Common myeloid progenitor, CD34-positive (primary cell): ENCODE measurements around the gene RNF5.
"Not testable (repeated sequence)": the region's sequence is repeated elsewhere in the genome, so short reads cannot be mapped to it uniquely, and the experiment has no call there.

Experiments used
- CTCF ChIA-PET: fragments of 350-600 bp; sonication (Branson Sonifier 250); formaldehyde crosslinking; loops from one replicate; lab custom pipeline; 2021; ENCODE audit warnings: antibody characterized with exemption; lab: Charles Lee
- POLR2A ChIA-PET: fragments of 350-600 bp; sonication (Branson Sonifier 250); formaldehyde crosslinking; loops from one replicate; lab custom pipeline; 2021; ENCODE audit warnings: antibody characterized with exemption; lab: Charles Lee
- DNase-seq, 3 donors: peaks; one replicate each; pipeline versions ENCODE4 v3.0.0 to v3.0.0-alpha.2; 2013
- H3K27ac ChIP-seq, 2 experiments: 1 replicate in 1 of 2; 2 replicates in 1 of 2; pipeline ENCODE4 v1.7.0; 2013; ENCODE audit warnings: inconsistent platforms in 2 of 2, low read length in 2 of 2, mild to moderate bottlenecking in 2 of 2, low read depth in 1 of 2, moderate library complexity in 1 of 2; ENCODE audit not compliant: severe bottlenecking in 2 of 2, insufficient read depth in 1 of 2, poor library complexity in 1 of 2
- H3K27me3 ChIP-seq, 5 experiments: replicated peaks in 2 of 5; 1 replicate in 3 of 5; 2 replicates in 2 of 5; pipeline versions ENCODE4 v1.6.1 to v1.7.0; 2013; ENCODE audit warnings: low read length in 4 of 5, mild to moderate bottlenecking in 2 of 5, moderate library complexity in 2 of 5, inconsistent platforms in 1 of 5; ENCODE audit not compliant: insufficient read depth in 5 of 5, control insufficient read depth in 4 of 5
- H3K36me3 ChIP-seq, 4 experiments: 1 replicate in 2 of 4; 2 replicates in 2 of 4; pipeline versions ENCODE4 v1.6.1 to v1.7.0; 2013; ENCODE audit warnings: low read length in 3 of 4, control low read depth in 1 of 4, mild to moderate bottlenecking in 1 of 4; ENCODE audit not compliant: control insufficient read depth in 4 of 4, insufficient read depth in 4 of 4
- H3K4me1 ChIP-seq, 4 experiments: 1 replicate in 3 of 4; 2 replicates in 1 of 4; pipeline versions ENCODE4 v1.6.1 to v1.7.1; 2013; ENCODE audit warnings: low read length in 3 of 4, mild to moderate bottlenecking in 3 of 4, control low read depth in 1 of 4, inconsistent platforms in 1 of 4, moderate library complexity in 1 of 4; ENCODE audit not compliant: control insufficient read depth in 4 of 4, insufficient read depth in 4 of 4; ENCODE audit errors: control extremely low read depth in 1 of 4
- H3K4me3 ChIP-seq, 7 experiments: 1 replicate in 4 of 7; 2 replicates in 3 of 7; pipeline versions ENCODE4 v1.5.1 to v1.7.0; 2013; ENCODE audit warnings: mild to moderate bottlenecking in 7 of 7, low read length in 6 of 7, moderate library complexity in 6 of 7, inconsistent platforms in 2 of 7, low read depth in 2 of 7, control low read depth in 1 of 7; ENCODE audit not compliant: insufficient read depth in 4 of 7, control insufficient read depth in 1 of 7; ENCODE audit errors: extremely low read depth in 1 of 7
- H3K9me3 ChIP-seq, 5 experiments: 1 replicate in 4 of 5; 2 replicates in 1 of 5; pipeline versions ENCODE4 v1.6.1 to v1.7.1; 2013; ENCODE audit warnings: low read length in 4 of 5, mild to moderate bottlenecking in 2 of 5, inconsistent platforms in 1 of 5, low read depth in 1 of 5, moderate library complexity in 1 of 5; ENCODE audit not compliant: control insufficient read depth in 4 of 5, insufficient read depth in 2 of 5; ENCODE audit errors: control extremely low read depth in 1 of 5
- WGBS: methylation state at CpG from one replicate; pipeline ENCODE4 v1.1.5; 2013; ENCODE audit not compliant: insufficient coverage; 5-methylcytosine and 5-hydroxymethylcytosine counted together

Gene RNF5

DNA sequence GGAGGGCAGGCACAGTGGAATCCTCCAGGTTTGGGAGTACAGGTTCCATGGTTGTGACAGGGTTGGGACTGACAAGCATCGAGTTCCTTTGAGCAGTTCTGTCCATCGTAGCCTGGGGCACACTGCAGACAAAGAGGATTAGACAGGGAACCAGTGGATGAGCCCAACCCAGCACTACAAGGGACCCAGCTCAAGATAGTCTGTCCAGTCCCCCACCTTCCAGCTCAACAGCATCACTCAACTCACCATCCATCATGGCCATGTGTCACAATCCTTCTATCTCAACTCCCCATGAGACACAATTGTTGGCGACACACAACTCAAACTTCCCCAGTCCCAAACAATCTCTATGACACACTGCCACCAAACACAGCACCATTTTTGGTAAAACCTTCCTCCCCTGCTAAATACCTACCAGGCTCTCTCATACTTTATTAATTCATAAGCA, 26.1 kb downstream of the RNF5 start:
- WGBS = 96% methylated on average over 3 of the region's 3 CpGs
- POLR2A ChIA-PET = no interaction called here
- CTCF ChIA-PET = interaction anchor here (1.0 to 1.3 kb wide), 2 partner anchors 11 to 88 kb away, joined by 3 to 4 read pairs; no protein-coding TSS in a partner anchor

DNA sequence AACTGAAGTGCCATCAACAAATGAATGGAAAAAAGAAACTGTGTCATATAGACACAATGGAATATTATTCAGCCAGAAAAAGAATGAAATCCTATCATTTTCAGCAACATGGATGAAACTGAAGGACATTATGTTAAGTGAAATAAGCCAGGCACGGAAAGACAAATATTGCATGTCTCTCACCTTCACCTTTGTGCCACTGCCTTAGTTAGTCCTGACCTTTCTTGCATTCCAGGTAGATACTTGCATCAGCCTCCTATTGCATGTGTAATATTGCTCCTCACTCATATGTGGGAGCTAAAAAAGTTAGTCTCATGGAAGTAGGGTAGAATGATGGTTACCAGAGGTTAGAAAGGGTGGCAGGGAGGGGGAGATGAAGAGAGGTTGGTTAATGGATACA, 30.8 kb downstream of the RNF5 start:
- Histone ChIP-seq H3K4me3 (no peak overlapping the region), H3K27me3 (no peaks in the 10 kb centered on the region), H3K9me3 (no peaks in the 10 kb centered on the region), H3K4me1 (peaks cover 0 to 4% (median 2%) of the 10 kb centered on the region in 4 experiments), H3K27ac (no peak overlapping the region), H3K36me3 (no peaks in the 10 kb centered on the region)
- ChIA-PET POLR2A (interaction anchor here (1.3 kb wide), 1 partner anchor 10 kb away, joined by 3 read pairs; no protein-coding TSS in a partner anchor), CTCF (interaction anchor here (1.8 kb wide), 1 partner anchor 13 kb away, joined by 4 read pairs; no protein-coding TSS in a partner anchor)
- WGBS = 100% methylated on average over 1 of the region's 1 CpG
- no peak for DNase-seq

More for the DNA sequence above, 26.1 kb downstream of the RNF5 start:
- no peaks in the 10 kb centered on the region for H3K27me3 ChIP-seq
- H3K36me3 ChIP-seq = no peaks in the 10 kb centered on the region
- no peak overlapping the region for H3K27ac ChIP-seq
- H3K4me1 ChIP-seq = no peaks in the 10 kb centered on the region
- no peaks in the 10 kb centered on the region for H3K9me3 ChIP-seq
- no peak for DNase-seq
- H3K4me3 ChIP-seq = no peak overlapping the region

DNA sequence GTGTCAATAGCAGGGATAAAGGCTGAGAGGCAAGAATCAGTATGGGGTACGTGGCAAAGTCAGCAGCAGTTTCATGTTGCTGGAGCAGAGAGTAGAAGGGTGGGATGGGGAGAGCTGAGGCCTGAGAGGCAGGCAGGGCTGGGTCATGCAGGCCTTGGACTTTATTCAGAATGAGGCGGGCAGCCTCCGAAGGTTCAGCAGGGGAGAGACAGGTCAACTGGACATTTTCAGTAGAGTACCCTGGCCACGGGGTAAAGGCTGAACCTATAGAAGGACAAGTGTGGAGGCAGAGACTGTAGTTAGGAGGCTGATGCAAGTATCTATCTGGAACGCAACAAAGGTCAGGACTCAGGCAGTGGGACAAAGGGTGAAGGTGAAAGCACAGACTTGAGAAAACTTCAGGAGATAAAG, 32.0 kb downstream of the RNF5 start:
- ChIA-PET POLR2A (no interaction called here), CTCF (interaction anchor here (1.8 kb wide), 1 partner anchor 15 kb away, joined by 4 read pairs; no protein-coding TSS in a partner anchor)
- Histone ChIP-seq H3K36me3 (no peaks in the 10 kb centered on the region), H3K9me3 (no peaks in the 10 kb centered on the region), H3K27ac (no peak overlapping the region), H3K4me3 (no peak overlapping the region), H3K4me1 (peaks cover 0 to 6% (median 4%) of the 10 kb centered on the region in 4 experiments), H3K27me3 (no peaks in the 10 kb centered on the region)
- WGBS = 96% methylated on average over 5 of the region's 5 CpGs
- no peak for DNase-seq

DNA sequence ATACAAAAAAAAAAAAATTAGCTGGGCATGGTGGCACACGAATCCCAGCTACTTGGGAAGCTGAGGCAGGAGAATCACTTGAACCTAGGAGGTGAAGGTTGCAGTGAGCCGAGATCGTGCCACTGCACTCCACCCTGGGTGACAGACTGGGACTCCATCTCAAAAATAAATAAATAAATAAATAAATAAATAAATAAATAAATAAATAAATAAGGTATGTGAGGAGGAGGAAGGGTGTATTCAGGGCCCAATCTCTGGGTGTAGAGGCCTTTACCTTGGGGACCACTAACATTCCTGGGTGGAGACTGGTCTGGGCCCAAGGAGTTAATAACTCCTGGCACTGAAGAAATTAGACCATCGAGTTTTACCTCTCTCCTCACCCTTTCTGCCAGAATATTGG, 33.2 kb downstream of the RNF5 start:
- 100% methylated on average over 1 of the region's 4 CpGs for WGBS
- DNase-seq, H3K27ac ChIP-seq, H3K4me1 ChIP-seq, H3K36me3 ChIP-seq, H3K4me3 ChIP-seq, H3K9me3 ChIP-seq, H3K27me3 ChIP-seq, POLR2A ChIA-PET: not testable (repeated sequence)
- CTCF ChIA-PET = interaction anchor here (0.8 to 1.7 kb wide), 2 partner anchors 24 to 616 kb away, joined by 3 read pairs; no protein-coding TSS in a partner anchor

DNA sequence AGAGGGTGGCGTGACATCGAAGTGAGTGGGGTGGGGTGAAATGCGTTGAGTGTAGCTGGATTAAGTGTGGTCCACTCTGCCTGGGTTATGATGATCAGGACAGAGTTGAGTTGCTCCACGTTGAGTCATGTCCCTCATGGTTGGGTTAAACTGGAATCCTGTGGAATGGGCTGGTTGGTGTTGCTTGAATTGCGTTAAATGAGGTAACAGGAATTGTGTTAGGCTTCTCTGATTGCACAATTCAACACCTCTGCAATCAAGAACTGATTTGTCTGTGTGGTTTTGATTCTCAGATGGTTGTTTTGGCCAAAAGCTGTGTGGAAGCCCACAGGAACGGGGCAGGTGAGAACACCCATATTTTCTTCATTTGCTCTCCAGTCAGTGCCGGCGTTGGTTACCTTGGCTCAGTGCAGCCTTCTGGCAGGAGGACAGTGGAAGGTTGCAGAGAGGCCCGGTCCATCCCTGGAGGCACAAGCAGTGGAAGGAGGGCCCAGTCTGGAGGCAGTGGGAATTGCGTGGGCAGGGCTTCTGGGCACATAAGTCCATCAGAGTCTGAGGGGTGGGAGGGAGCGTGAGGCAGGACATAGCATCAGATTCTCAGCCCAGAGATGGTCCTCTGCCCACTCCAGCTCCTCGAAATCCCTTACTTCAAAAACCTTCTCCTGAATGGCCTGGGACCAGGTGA, 34.0 kb downstream of the RNF5 start:
- Histone ChIP-seq H3K27ac (no peak overlapping the region), H3K27me3 (no peaks in the 10 kb centered on the region), H3K4me1 (peaks cover 0 to 6% (median 4%) of the 10 kb centered on the region in 4 experiments), H3K36me3 (no peaks in the 10 kb centered on the region), H3K4me3 (no peak overlapping the region), H3K9me3 (no peaks in the 10 kb centered on the region)
- ChIA-PET POLR2A (interaction anchor here (0.6 kb wide), 1 partner anchor 120 kb away, joined by 3 read pairs; no protein-coding TSS in a partner anchor), CTCF (interaction anchor here (0.8 to 1.7 kb wide), 2 partner anchors 24 to 615 kb away, joined by 3 read pairs; no protein-coding TSS in a partner anchor)
- 95% methylated on average over 7 of the region's 12 CpGs for WGBS
- no peak for DNase-seq

DNA sequence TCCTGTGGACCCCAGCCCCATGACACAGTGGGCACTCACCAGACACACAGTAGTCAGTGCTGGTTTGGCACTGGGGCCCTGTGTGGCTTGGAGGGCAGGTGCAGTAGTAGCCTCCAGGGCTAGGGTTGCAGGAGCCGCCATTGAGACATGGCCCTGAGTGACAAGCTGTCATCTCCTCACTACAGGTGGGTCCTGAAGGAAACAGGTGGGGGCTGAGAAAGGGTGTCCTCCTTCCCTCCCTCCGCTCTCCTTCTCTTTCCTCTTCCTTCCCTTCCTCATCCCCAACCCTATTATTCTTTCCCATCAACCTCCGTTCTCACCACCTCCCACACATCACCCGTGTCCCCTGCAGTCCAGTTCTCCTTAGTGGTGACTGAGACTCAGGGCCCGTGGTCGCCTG, 35.4 kb downstream of the RNF5 start:
- POLR2A ChIA-PET = no interaction called here
- WGBS = 94% methylated on average over 3 of the region's 6 CpGs
- no peak overlapping the region for H3K27ac ChIP-seq
- H3K4me3 ChIP-seq = no peak overlapping the region
- H3K36me3 ChIP-seq = no peaks in the 10 kb centered on the region
- H3K4me1 ChIP-seq = peaks cover 0 to 6% (median 4%) of the 10 kb centered on the region in 4 experiments
- no peak for DNase-seq
- no peaks in the 10 kb centered on the region for H3K27me3 ChIP-seq
- CTCF ChIA-PET = interaction anchor here (1.0 kb wide), 1 partner anchor 18 kb away, joined by 4 read pairs; no protein-coding TSS in a partner anchor
- no peaks in the 10 kb centered on the region for H3K9me3 ChIP-seq

DNA sequence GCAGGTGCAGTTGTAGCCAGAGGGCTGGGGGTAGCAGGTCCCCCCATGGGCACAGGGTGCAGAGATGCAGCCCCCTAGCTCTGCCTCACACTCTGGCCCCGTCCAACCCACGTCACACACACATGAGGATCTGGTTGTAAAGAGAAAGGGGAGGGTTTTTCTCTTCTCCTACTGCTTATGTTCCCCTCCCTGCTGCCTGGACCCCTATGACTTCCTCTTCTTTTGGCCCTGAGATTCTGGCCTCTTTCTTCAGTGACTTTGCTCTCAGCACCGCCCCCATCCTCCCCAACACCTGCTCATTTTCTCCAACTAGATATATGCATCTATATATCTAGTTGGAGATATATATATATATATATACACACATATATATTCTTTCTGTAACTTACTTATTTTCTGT, 35.9 kb downstream of the RNF5 start:
- DNase-seq = peak in 2 of 3 donors; percentile 49 to 54
- Histone ChIP-seq H3K4me1 (peaks cover 0 to 6% (median 4%) of the 10 kb centered on the region in 4 experiments), H3K27ac (no peak overlapping the region), H3K36me3 (no peaks in the 10 kb centered on the region), H3K27me3 (no peaks in the 10 kb centered on the region), H3K9me3 (no peaks in the 10 kb centered on the region), H3K4me3 (no peak overlapping the region)
- ChIA-PET POLR2A (interaction anchor here (0.6 kb wide), 1 partner anchor 17 kb away, joined by 4 read pairs; no protein-coding TSS in a partner anchor), CTCF (no interaction called here)
- no CpG with 5 or more reads among the region's 3 CpGs for WGBS
